B cell (primary cell): ENCODE data around the gene NR3C2. TPM values are rescaled to one million over a fixed set of nuclear protein-coding genes. Genes with fewer than 3 reads are reported as not detected.

Experiments
- ATAC-seq: fragments of 200-7000 bp; cut with Tn5 transposase; one replicate; pipeline ENCODE4 v1.10.0; 2021; ENCODE audit warnings: low read depth, mild to moderate bottlenecking, moderate number of reproducible peaks, moderate library complexity
- CTCF ChIA-PET: fragments of 350-600 bp; sonication (Branson Sonifier 250); formaldehyde crosslinking; loops from one replicate; lab custom pipeline; 2021; ENCODE audit warnings: antibody characterized with exemption, inconsistent platforms; lab: Charles Lee
- POLR2A ChIA-PET: fragments of 350-600 bp; sonication (Branson Sonifier 250); formaldehyde crosslinking; loops from one replicate; lab custom pipeline; 2021; ENCODE audit warnings: antibody characterized with exemption; lab: Charles Lee
- DNase-seq: peaks from one replicate; pipeline ENCODE4 v3.0.0; 2013
- H2AFZ ChIP-seq: 2 replicates; pipeline ENCODE4 v1.6.1; 2012; ENCODE audit warnings: mild to moderate bottlenecking, low read depth, low read length; ENCODE audit not compliant: insufficient read depth, poor library complexity, severe bottlenecking
- H3K27ac ChIP-seq, 2 donors: 1 replicate in 1 of 2; 2 replicates in 1 of 2; pipeline ENCODE4 v1.5.1; 2012 to 2013; ENCODE audit warnings: low read length in 2 of 2, mild to moderate bottlenecking in 2 of 2, moderate library complexity in 1 of 2
- H3K27me3 ChIP-seq, 4 experiments: fragments of 200-600 bp in 1 of 4; sonication (generic) in 1 of 4; replicated peaks in 1 of 4; 1 replicate in 2 of 4; 2 replicates in 2 of 4; pipeline versions ENCODE4 v1.6.1 to v1.7.0; 2013 to 2016; ENCODE audit warnings: low read length in 3 of 4, mild to moderate bottlenecking in 2 of 4, mixed read lengths in 1 of 4, moderate library complexity in 1 of 4; ENCODE audit not compliant: insufficient read depth in 4 of 4, control insufficient read depth in 3 of 4; ENCODE audit errors: control extremely low read depth in 1 of 4
- H3K36me3 ChIP-seq, 2 experiments: replicated peaks in 1 of 2; 1 replicate in 1 of 2; 2 replicates in 1 of 2; pipeline versions ENCODE4 v1.6.1 to v1.7.1; 2013; ENCODE audit warnings: low read length in 1 of 2; ENCODE audit not compliant: insufficient read depth in 2 of 2, control insufficient read depth in 1 of 2; ENCODE audit errors: control extremely low read depth in 1 of 2, extremely low read depth in 1 of 2
- H3K4me1 ChIP-seq, 2 donors: fragments of 200-600 bp in 1 of 2; sonication (generic) in 1 of 2; 1 replicate in 1 of 2; 2 replicates in 1 of 2; pipeline versions ENCODE4 v1.5.1 to v1.6.1; 2013 to 2017; ENCODE audit warnings: low read length in 2 of 2; ENCODE audit not compliant: control insufficient read depth in 2 of 2, insufficient read depth in 2 of 2
- H3K4me2 ChIP-seq: replicated peaks from 2 replicates; pipeline ENCODE3; 2012; ENCODE audit warnings: mild to moderate bottlenecking, low read depth, low read length; ENCODE audit not compliant: poor library complexity, severe bottlenecking
- H3K4me3 ChIP-seq, 5 experiments: fragments of 200-600 bp in 1 of 5; sonication (generic) in 1 of 5; 1 replicate in 3 of 5; 2 replicates in 2 of 5; pipeline versions ENCODE4 v1.5.1 to v1.7.0; 2011 to 2016; ENCODE audit warnings: low read length in 4 of 5, mild to moderate bottlenecking in 4 of 5, low read depth in 2 of 5, control low read depth in 1 of 5, moderate library complexity in 1 of 5; ENCODE audit not compliant: insufficient read depth in 1 of 5; ENCODE audit errors: control extremely low read depth in 1 of 5, extremely low read depth in 1 of 5
- H3K79me2 ChIP-seq: fragments of 200-600 bp; sonication (generic); one replicate; pipeline ENCODE4 v1.6.0; 2016; ENCODE audit warnings: low read length; ENCODE audit not compliant: control insufficient read depth, insufficient read depth
- H3K9ac ChIP-seq: fragments of 200-600 bp; sonication (generic); 2 replicates; pipeline ENCODE4 v1.6.1; 2017; ENCODE audit warnings: mild to moderate bottlenecking, low read length, moderate library complexity
- H3K9me3 ChIP-seq, 3 donors: one replicate each; pipeline versions ENCODE4 v1.6.1 to v1.7.1; 2013; ENCODE audit warnings: low read length in 2 of 3; ENCODE audit not compliant: control insufficient read depth in 2 of 3, insufficient read depth in 1 of 3; ENCODE audit errors: control extremely low read depth in 1 of 3
- H4K20me1 ChIP-seq: 2 replicates; pipeline ENCODE4 v1.6.0; 2012; ENCODE audit warnings: mild to moderate bottlenecking, low read length; ENCODE audit not compliant: insufficient read depth, control insufficient read depth, poor library complexity, severe bottlenecking
- H3K27ac Mint-ChIP-seq: one replicate; pipeline ENCODE4 v1.8.0; 2021; ENCODE audit warnings: mixed read lengths
- H3K27me3 Mint-ChIP-seq: one replicate; pipeline ENCODE4 v1.8.0; 2021; ENCODE audit warnings: mixed read lengths
- H3K4me1 Mint-ChIP-seq: one replicate; pipeline ENCODE4 v1.8.0; 2021; ENCODE audit warnings: mixed read lengths
- H3K4me3 Mint-ChIP-seq: one replicate; pipeline ENCODE4 v1.8.0; 2021; ENCODE audit warnings: mixed read lengths
- H3K9me3 Mint-ChIP-seq: one replicate; pipeline ENCODE4 v1.8.0; 2022; ENCODE audit warnings: mixed read lengths; ENCODE audit not compliant: insufficient read depth
- CTCF ChIP-seq: fragments of 200-600 bp; IDR thresholded peaks from one replicate; pipeline ENCODE4 v1.8.0; 2022; ENCODE audit warnings: antibody characterized with exemption, mild to moderate bottlenecking
- EZH2 ChIP-seq: IDR thresholded peaks from 2 replicates; pipeline ENCODE4 v1.6.1; 2012; ENCODE audit warnings: borderline replicate concordance, low read depth, mild to moderate bottlenecking, moderate library complexity, low read length; ENCODE audit not compliant: insufficient read depth, poor library complexity, severe bottlenecking
- WGBS: methylation state at CpG from one replicate; pipeline ENCODE4 v1.1.5; 2013; ENCODE audit warnings: missing lambda C conversion rate; ENCODE audit not compliant: insufficient coverage; 5-methylcytosine and 5-hydroxymethylcytosine counted together
- intact Hi-C: fragments of 100-400 bp; cut with micrococcal nuclease; formaldehyde crosslinking; loops from one replicate; pipeline ENCODE4 v1.10.0; 2022
- polyA plus RNA-seq: library from polyadenylated mRNA; depleted of rRNA; stranded (reverse); fragments of >200 nt; gene quantifications from 2 replicates; pipeline ENCODE4 v1.2.3, GENCODE V29; 2012
- total RNA-seq, 2 donors: library from RNA; stranded (reverse); fragments of 120-200 nt in 1 of 2; gene quantifications; 1 replicate in 1 of 2; 2 replicates in 1 of 2; pipeline versions ENCODE4 v1.2.3 to v1.2.4, GENCODE V29; 2013 to 2022

The NR3C2 gene
- total and polyA plus RNA-seq, 2 donors (not counting 1 experiment from before 2014, with no cell fraction given): 6.7 to 19.3 TPM

- H3K9me3 ChIP-seq: no peaks in the 10 kb centered on the region
- no peaks in the 10 kb centered on the region for H3K4me1 ChIP-seq
- no peaks in the 10 kb centered on the region for H3K27me3 Mint-ChIP-seq
- no CpG with 5 or more reads among the region's 1 CpG for WGBS
- no peak overlapping the region for H3K4me3 ChIP-seq
- TF ChIP-seq EZH2 (no peak), CTCF (no peak)
- peaks cover 3% of the 10 kb centered on the region for H3K79me2 ChIP-seq
- H3K4me3 Mint-ChIP-seq: no peak overlapping the region
- H2AFZ ChIP-seq: no peak overlapping the region
- no peaks in the 10 kb centered on the region for H3K36me3 ChIP-seq
- H3K4me1 Mint-ChIP-seq: no peaks in the 10 kb centered on the region
- no peak for ATAC-seq
- POLR2A ChIA-PET: no interaction called here
- no peak overlapping the region for H3K9ac ChIP-seq
- no peak for DNase-seq
- no peak overlapping the region for H3K27ac Mint-ChIP-seq
- H3K9me3 Mint-ChIP-seq: no peaks in the 10 kb centered on the region
- no peaks in the 10 kb centered on the region for H4K20me1 ChIP-seq
- no peaks in the 10 kb centered on the region for H3K27me3 ChIP-seq
- intact Hi-C loops: no loop called here
- H3K27ac ChIP-seq: no peak overlapping the region
- H3K4me2 ChIP-seq: no peak overlapping the region
- CTCF ChIA-PET: no interaction called here
These were observed 155.1 kb downstream of the NR3C2 start for GRCh38 chr4:148287111-148287510.

GRCh38 chr4:148286012-148286411 lies 156.2 kb downstream of the NR3C2 start:
- no peak overlapping the region for H3K4me3 Mint-ChIP-seq
- H3K9ac ChIP-seq: no peak overlapping the region

More at GRCh38 chr4:148286012-148286411, 156.2 kb downstream of the NR3C2 start:
- Histone ChIP-seq H2AFZ (no peak overlapping the region), H3K79me2 (peaks cover 3% of the 10 kb centered on the region), H3K4me3 (no peak overlapping the region), H3K36me3 (no peaks in the 10 kb centered on the region), H3K4me1 (no peaks in the 10 kb centered on the region), H3K4me2 (no peak overlapping the region), H4K20me1 (no peaks in the 10 kb centered on the region), H3K9me3 (no peaks in the 10 kb centered on the region), H3K27ac (no peak overlapping the region), H3K27me3 (no peaks in the 10 kb centered on the region)
- no peaks in the 10 kb centered on the region for H3K9me3 Mint-ChIP-seq
- H3K27ac Mint-ChIP-seq: no peak overlapping the region
- no peaks in the 10 kb centered on the region for H3K27me3 Mint-ChIP-seq
- ChIA-PET CTCF (no interaction called here), POLR2A (no interaction called here)
- no peak for ATAC-seq
- intact Hi-C loops: no loop called here
- H3K4me1 Mint-ChIP-seq: no peaks in the 10 kb centered on the region
- DNase-seq: no peak
- TF ChIP-seq CTCF: no peak
- no peak for TF ChIP-seq EZH2
